ENCODE data around the gene KRTAP12-2. TPM values are rescaled to one million over a fixed set of nuclear protein-coding genes. Genes with fewer than 3 reads are reported as not detected.
A peak's percentile ranks its signal among the peaks of the same experiment; 100 is the strongest.
"Not testable (repeated sequence)": the region's sequence is repeated elsewhere in the genome, so short reads cannot be mapped to it uniquely, and the experiment has no call there.

Gene KRTAP12-2
- total and polyA plus RNA-seq, 8 donors, result not detected

DNA sequence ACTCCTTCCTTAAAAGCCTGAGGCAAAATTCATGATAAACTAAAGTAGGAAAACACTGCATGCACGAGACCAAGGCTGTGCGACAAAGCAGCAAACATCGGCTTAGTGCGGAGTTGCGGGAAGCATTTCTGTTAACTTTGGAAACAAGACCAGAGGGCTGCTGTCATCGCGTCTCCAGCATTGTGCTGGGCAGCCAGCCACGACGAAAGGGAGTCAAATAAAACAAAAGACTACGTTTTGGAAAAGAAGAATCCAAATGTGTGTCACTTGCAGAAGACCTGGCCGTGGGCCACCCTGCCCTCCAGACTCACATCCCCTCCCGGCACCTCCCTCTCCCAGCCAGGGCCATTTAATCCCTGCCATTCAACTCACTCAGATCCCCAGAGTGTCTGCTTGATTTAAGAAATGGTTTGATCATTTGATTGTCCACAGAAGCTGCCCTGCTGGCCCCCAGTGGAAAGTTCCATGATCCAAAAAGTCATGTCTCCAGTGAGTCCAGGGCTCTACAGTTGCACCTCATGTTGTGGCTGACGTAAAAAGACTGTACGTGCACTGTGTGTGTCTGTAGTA, 22.9 kb downstream of the KRTAP12-2 start:
- no peak for ATAC-seq
- Histone ChIP-seq H3K27ac (no peak overlapping the region), H3K9me3 (peaks cover 0 to 23% of the 10 kb centered on the region in 2 donors), H3K4me1 (no peaks in the 10 kb centered on the region), H3K36me3 (no peaks in the 10 kb centered on the region), H3K4me3 (no peak overlapping the region), H3K27me3 (peaks cover 0 to 34% of the 10 kb centered on the region in 2 donors)
- intact Hi-C loops (cut with DNase I), result no loop called here
- no peak for DNase-seq
- TF ChIP-seq CTCF (IDR thresholded peaks at IDR 0.05), result no peak

DNA sequence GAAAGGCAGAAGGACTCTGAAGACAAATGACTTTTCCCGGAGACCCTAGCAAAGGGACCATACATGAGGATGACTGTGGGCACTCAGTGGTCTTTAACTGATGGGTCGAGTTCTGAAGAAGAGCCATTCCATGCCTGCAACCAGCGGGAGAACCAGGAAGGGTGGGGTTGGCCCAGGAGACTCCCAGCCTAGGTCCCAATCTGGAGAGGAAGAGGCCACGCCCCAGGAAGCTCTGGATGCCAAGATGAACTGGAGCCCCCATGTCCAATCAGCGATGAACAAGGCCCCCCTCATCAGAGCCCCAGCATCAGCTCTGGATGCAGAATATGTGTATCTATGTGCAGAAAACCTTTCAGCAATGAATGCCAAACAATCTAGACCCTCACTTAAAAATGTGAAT, 26.0 kb downstream of the KRTAP12-2 start:
- H3K9me3 ChIP-seq, result peaks cover 0 to 23% of the 10 kb centered on the region in 2 donors
- H3K4me3 ChIP-seq, result no peak overlapping the region
- ATAC-seq, result no peak
- no peak for DNase-seq
- no peaks in the 10 kb centered on the region for H3K4me1 ChIP-seq
- H3K27me3 ChIP-seq, result peaks cover 0 to 24% of the 10 kb centered on the region in 2 donors
- no peak overlapping the region for H3K27ac ChIP-seq
- no peaks in the 10 kb centered on the region for H3K36me3 ChIP-seq
- no peak for TF ChIP-seq CTCF (IDR thresholded peaks at IDR 0.05)
- intact Hi-C loops (cut with DNase I), result no loop called here

DNA sequence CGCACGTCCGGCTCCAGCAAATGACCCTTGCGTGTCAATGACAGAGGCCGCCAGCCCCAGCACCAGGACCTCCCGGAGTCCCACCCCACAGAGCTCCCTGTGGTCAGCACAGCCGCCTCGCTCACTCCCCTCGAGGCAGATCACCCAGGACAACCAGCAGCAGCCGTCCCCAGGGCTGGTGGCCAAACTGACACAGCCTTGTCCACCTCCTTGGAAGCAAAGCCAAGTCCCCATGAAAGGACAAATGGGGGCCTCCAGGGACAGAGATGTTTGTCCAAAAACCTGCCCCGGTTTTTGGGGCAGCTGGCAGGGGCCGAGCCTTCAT, 27.4 kb downstream of the KRTAP12-2 start:
- TF ChIP-seq CTCF (IDR thresholded peaks at IDR 0.05), result no peak
- intact Hi-C loops (cut with DNase I), result no loop called here
- Histone ChIP-seq H3K4me1 (no peaks in the 10 kb centered on the region), H3K27ac (no peak overlapping the region), H3K4me3 (no peak overlapping the region), H3K9me3 (peaks cover 0 to 13% of the 10 kb centered on the region in 2 donors), H3K36me3 (no peaks in the 10 kb centered on the region), H3K27me3 (peaks cover 0 to 28% of the 10 kb centered on the region in 2 donors)
- DNase-seq (no peak), ATAC-seq (no peak)

GRCh38 chr21:44638506-44639330, 28.0 kb downstream of the KRTAP12-2 start:
- H3K4me1 ChIP-seq; ATAC-seq; H3K9me3 ChIP-seq; H3K27ac ChIP-seq; H3K4me3 ChIP-seq; intact Hi-C loops (cut with DNase I); DNase-seq; H3K36me3 ChIP-seq: not testable (repeated sequence)
- H3K27me3 ChIP-seq, result peaks cover 0 to 28% of the 10 kb centered on the region in 2 donors

- intact Hi-C loops (cut with DNase I); H3K36me3 ChIP-seq; H3K4me3 ChIP-seq; H3K27ac ChIP-seq; ATAC-seq; H3K9me3 ChIP-seq; H3K4me1 ChIP-seq: not testable (repeated sequence)
- H3K27me3 ChIP-seq, result peaks cover 0 to 28% of the 10 kb centered on the region in 2 donors
- peak in 1 of 4 donors; percentile 53 for DNase-seq
Measured at GRCh38 chr21:44637851-44638348, 28.8 kb downstream of the KRTAP12-2 start.

GRCh38 chr21:44637018-44637850, 29.5 kb downstream of the KRTAP12-2 start, which contains the start of gene KRTAP10-10:
Gene KRTAP10-10 (plus strand): TSS chr21:44637356. CDS start chr21:44637418, 62 bp downstream.
- Histone ChIP-seq H3K9me3 (peaks cover 0 to 15% of the 10 kb centered on the region in 2 donors), H3K36me3 (no peaks in the 10 kb centered on the region), H3K4me3 (no peak within 1 kb of the TSS), H3K27me3 (peaks cover 0 to 28% of the 10 kb centered on the region in 2 donors), H3K4me1 (no peaks in the 10 kb centered on the region), H3K27ac (no peak within 1 kb of the TSS)
- ATAC-seq (no peak), DNase-seq (peak in 1 of 4 donors; percentile 63)
- no peak for TF ChIP-seq CTCF (IDR thresholded peaks at IDR 0.05)
- intact Hi-C loops (cut with DNase I), result no loop called here
